ENCODE measurements around the gene RNF215.

RNF215 gene

DNA sequence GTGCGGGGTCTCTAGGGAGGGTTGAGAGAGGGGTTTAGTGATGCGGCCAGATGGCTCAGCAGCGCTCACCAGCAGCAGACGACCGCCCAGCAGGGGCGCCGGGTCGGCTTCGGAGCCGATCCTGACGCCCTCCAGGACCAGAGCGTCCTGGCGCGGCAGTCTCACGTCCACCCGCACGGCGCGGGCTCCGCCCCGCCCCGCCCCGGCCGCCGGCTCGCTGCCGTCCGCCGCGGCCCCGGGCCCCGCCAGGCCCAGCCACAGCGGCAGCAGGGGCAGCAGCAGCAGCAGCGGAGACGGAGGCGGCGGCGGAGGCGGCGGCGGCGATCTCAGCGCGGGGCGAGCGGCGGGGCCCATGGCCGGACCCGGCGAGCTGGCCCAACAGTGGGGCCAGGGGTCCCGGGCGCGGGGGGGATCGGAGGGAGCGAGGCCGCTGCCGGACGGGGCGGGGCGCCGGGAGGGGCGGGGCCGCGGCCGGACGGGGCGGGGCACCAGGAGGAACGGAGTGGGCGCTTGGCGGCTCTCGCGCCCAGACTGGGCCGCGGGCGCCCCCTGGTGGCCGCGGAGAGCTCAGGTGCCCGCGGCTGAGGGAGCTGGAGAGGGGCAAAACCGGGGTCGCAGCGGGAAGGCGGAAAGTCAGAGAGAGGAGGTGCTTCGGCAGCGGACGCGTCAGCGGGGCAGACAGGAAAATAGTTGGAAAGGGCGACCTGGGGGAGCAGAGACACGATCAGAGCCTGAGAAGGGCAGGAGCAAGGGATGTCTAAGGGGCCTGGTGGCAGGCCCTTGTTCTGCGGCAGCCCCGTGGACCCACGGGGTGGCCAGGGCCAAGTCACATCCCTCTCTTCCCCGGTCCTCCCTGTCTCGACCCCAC, at the start of gene RNF215:
Gene RNF215 (minus strand): TSS at position 452 of the 868 bp plus-strand sequence. CDS start 98 bp downstream, at position 354.
- peak; percentile 92 for DNase-seq

DNA sequence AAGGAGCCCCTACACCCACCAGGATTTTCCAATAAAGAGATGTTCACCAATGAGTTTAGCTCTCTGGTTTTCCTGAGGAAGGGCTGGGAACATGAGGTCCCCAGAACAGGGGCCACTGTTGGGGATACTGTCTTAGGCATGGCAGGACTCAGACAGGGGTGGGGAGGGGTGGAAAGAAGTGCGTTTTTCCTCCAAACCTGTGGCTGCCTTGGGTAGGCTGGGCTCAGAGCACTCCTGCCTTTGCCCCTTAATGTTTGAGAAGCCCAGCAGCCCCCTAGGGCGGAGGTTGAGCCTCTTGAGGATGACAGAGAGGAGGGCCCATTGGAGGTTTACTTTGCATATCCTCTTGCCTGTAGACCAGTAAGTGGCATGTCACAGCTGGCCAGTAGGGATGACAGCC, 49.0 kb upstream of the RNF215 start:
- no peak for DNase-seq

DNA sequence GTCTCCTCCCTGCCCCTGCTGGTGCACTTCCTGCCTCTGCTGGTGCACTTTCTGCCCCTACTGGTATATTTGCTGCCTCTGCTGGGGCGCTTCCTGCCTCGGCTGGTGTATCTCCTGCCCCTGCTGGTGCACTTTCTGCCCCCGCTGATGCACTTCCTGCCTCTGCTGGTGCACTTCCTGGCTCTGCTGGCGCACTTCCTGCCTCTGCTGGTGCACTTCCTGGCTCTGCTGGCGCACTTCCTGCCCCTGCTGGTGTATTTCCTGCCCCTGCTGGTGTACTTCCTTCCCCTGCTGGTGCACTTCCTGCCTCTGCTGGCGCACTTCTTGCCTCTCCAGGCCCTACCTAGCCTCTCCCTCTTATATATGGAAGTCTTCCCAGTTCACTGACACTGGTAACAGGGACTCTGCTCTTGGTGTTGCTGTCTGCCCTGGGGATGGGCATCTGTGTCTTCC, 48.5 kb upstream of the RNF215 start:
- DNase-seq: no peak

DNA sequence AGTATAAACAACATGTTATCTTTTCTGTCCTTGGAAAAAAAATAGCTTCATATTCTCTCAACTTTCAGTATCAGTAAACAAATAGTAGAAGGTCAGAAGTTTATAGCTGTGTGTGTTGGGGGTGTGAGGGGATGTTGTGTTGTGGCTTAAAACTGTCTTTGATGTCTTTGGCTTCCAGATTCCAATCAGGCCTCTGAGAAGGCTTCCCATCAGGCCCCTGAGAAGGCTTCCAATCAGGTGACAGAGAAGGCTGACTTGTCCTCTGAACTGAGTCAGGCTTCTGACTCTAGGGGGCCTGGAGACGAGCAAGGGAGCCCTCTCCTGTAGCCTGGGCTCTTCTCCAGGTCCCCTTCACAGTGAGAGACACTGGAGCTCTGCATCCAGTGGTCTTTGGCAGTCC, 47.6 kb upstream of the RNF215 start:
- no peak for DNase-seq

DNA sequence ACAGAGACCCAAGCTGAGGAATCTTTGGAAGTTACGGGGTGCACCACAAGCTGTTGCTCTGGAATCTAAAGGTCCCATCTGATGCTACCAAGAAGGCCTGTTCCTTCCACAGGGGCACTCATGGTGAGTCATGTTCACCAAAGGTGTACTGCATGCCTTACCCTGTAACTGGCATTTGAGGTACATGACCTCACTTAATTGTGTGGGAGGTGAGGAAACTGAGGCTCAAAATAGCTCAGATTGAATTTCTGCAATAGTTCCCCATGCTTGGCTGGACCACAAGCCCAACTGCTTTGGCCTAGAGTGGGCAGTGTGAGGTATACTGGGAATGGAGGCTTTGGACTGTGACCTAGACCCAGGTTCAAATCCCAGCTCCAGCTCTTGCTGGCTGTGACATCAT, 46.6 kb upstream of the RNF215 start:
- DNase-seq: no peak

DNA sequence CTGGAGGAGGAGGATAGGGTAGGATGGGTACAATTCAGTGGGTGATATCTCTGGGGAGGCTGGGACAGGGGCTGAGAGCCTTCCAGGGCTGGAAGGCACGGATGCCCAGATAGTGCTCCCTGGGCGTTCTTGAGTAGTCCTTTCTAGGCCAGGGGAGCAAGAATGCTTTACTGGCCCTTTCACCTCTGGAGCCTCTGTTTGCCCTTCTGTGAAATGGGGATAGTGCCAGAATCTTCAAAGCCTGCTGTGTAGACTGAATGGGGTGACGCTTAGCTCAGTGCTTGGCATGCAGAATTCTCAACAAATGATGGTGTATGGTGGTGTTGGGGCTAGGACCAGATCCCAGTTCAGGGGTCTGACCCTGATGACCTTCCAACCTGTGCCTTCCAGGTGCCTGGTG, 46.0 kb upstream of the RNF215 start:
- no peak for DNase-seq

DNA sequence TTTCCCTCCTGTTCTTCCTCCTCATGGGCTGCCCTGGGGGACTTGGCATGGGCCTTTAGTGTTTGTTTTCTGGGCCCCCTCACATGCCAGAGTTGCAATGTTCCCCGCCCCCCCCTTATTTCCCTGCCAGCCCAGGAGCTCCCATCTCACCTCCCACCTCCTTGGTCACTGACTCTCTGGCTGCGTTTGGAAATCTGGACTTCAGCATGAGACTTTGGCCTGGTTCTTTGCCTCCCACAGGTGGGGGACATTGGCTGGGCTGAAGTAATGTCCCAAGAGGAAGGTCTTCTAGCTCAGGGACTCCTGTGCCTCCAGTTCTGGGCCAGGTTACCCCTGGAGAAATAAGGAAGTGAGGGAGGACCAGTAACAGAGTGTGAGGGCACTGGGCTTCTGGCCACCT, 45.3 kb upstream of the RNF215 start:
- no peak for DNase-seq

DNA sequence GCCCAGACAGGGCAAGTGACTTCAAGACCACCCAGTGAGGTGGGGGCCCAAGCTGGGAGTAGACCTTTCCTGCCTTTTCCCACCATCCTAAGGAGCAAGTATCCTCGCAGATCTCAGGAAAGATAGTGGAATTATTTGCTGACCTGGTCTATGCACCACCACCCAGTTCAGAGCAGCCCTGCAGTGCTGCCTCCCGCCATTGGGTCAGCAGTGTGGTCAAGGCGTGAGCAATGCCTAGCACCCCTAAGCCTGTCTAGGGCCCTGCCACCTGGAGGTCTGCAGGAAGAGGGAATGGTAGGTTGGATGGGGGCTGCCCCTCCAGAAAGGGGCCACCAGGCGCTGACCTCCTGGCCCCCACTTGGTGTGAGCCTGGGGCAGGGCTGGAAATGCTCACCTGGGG, 44.9 kb upstream of the RNF215 start:
- no peak for DNase-seq

DNA sequence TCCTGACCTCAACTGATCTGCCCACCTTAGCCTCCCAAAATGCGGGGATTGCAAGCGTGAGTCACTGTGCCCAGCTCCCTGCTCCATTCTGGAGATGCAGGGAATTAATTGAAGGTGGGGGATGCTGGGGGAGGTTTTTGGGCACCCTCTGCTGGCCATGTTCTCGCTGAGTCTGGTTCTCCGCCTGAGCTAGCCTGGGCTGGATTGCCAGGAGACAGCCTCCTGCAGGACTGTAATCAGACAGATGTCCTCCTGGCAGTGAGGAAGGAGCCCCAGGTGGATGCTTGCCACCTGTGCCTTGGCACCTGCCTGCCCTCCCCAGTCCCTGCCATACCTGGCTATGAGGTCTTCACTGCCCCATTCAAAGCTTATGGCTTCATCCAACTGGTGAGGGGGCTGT, 43.7 kb upstream of the RNF215 start:
- DNase-seq: no peak

DNA sequence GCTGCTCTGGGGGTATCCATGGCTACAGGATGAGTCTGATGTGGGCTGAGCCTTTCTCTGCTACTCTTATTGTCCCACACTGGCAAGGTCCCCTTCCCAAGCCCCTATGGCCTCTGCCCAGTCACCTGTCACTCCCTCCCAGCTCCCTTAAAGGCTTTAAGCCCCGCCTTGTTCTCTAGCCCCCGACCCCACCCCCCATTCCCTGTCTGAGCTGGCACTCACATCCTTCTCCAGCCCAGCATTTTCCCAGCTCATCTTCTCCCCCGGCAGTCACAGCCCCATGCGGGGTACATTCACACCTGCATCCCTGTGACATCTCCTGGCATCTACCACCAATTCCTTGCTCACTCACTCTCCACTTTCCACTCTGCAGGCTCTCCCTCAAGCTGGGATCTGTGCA, 42.7 kb upstream of the RNF215 start:
- no peak for DNase-seq

DNA sequence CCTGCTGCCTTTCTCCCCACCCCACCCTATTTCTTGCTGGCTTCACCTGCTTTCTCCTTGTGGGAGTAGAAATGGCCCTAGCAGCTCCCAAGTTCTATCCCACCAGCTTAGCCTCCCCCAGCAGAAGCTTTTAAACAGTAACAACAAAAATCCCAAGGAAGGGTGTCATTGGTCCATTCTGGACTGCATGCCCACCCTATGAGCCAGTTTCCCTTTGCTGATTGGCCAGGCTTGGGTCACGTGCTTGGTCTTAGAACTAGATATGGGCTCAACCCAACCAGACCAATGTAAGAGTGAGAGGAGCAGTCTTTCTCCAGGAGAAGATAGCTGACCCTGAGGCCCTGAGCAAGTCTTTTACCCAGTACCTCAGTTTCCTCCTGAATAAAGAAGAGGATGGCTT, 40.7 kb upstream of the RNF215 start:
- DNase-seq: no peak

DNA sequence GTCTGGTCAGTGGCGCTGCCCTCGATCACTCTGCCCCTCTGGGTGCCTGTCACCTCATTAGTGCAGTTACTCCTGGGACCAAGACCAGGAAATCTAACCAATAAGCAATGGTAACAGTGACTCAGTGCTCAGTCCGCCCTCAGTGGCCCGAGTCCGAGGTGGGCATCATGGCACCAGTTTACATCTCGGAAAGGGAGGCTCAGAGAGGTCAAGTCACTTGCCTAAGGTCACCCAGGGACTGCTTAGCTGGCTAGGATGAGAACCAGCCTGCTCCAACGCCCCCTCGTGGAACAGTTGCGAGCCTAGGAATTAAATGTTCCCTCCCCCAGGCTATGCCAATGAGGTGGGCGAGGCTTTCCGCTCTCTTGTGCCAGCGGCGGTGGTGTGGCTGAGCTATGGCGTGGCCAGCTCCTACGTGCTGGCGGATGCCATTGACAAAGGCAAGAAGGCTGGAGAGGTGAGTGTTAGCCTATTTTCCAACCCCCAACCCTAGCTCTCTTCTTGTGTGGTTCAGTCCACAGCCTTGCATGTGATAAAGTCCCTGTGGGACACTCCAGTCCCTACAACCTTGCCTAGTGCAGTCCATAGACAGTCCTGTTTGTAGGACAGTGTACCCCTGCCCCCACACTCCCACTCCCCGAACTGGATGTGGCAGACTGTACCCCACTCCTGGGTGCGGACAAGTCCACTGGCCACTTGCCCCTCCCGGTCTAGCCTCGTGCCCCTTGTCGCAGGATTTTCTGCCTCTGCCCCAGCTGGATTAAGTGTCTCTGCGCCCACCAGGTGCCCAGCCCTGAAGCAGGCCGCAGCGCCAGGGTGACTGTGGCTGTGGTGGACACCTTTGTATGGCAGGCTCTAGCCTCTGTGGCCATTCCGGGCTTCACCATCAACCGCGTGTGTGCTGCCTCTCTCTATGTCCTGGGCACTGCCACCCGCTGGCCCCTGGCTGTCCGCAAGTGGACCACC, 39.5 kb upstream of the RNF215 start:
- peak; percentile 88 for DNase-seq

DNA sequence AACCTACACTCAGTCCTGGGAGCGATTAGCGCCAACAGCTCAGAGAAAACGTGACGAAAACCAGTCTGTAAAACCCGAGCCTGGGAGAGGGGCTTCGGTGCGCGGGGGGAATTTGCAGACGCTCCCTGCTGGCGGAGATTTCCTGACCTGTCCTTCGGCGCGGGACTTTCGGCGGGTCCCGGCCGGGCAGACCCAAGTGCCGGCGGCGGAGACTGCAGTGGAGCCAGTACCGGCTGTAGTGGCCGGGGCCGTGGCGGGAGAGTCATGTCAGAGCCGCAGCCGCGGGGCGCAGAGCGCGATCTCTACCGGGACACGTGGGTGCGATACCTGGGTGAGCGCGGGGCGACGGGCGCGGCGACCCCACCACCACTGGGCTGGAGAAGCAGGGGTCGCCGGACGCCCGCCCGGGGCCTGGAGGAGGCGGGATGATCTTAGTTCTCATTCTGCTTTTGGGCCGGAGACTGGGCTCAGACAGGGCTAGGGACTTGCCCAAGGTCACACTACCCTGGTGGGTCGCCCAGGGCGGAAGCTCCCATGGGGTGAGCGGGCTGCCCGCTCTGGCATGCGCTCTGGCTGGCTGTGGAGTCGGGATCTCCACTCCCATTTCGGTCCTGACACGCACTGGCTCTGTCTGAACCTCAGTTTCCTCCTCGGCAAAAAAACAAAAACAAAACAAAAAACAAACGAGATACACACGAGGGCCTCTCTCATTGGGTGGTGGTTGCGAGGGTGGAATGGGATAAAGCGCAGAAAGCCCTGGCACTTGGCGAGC, 38.6 kb upstream of the RNF215 start, which contains the start of gene MTFP1:
Gene MTFP1 (plus strand): TSS at position 153 of the 772 bp plus-strand sequence. CDS start 112 bp downstream, at position 265.
- DNase-seq: peak; percentile 79

DNA sequence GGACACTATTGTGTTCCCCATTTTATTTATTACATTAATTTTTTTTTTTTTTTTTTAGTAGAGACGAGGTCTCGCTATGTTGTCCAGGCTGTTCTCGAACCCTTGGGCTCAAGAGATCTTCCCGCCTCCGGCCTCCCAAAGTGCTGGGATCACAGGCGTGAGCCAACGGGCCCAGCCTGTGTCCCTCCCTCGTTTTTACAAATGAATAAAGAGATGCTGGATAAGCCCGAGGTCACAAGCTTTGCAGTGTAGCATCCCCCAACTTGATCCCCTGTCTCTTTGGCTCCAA, 38.1 kb upstream of the RNF215 start:
- DNase-seq: no peak

DNA sequence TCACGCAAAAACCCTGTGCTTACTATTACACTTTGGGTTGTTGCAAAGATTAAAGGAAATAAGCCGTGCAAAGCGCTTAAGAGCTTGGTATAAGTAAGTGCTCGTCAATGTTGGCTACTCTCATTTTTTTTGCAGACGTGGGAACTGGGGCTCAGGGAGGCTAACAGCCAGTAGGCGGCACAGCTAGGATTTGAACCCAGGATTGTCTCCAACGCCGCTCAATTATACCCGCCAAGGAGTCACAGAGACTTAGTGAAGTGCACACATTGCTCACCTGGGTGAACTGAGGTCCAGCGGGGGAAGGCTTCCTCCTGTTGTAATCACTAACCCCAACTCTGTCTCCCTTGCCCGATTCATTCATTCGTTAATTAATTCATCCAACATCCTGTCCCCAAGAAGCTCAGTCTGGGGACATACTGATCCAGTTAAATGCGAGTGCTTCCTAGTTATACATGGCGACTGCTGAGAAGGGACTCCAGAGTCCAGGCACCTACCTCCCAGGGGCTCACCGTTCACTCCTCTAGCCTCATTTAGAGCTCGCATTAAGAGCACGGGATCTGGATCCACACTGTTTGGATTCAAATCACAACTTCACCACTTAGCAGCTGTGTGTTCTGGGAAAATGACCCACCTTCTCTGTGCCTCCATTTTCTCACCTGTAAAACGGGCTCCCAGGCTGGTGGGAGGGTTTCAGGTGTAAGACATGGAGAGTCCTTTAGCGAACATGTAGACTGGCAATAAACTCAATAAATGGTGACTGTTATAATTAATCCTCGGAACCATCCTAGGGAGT, 37.5 kb upstream of the RNF215 start:
- no peak for DNase-seq

DNA sequence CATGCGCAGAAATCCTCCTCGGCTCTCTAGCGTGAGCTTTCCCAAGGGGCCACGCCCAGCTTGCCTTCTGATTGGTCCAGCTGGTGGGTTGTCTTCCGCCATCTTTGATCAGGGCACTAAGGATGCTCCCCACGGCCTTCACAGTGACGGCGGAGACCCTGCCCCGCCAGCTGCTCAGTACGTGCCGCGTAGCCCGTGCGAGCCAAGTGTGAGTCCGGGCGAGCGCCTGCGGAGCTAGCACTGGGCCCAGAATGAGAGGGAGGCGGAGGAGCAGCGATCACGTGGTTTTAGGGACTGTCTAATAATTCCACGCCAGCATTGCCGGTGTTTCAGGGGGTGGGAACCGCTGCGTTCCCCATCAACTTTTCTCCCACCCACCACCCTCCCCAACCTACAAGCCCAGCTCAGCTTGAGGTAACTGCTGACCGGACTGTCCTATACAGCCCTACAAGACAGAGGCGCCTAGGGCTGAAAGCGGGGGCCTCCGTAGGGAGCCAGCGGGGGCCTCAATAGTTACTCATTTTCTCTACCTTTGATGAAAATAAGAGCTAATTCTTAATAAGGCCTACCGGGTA, 36.8 kb upstream of the RNF215 start:
- peak; percentile 100 for DNase-seq

DNA sequence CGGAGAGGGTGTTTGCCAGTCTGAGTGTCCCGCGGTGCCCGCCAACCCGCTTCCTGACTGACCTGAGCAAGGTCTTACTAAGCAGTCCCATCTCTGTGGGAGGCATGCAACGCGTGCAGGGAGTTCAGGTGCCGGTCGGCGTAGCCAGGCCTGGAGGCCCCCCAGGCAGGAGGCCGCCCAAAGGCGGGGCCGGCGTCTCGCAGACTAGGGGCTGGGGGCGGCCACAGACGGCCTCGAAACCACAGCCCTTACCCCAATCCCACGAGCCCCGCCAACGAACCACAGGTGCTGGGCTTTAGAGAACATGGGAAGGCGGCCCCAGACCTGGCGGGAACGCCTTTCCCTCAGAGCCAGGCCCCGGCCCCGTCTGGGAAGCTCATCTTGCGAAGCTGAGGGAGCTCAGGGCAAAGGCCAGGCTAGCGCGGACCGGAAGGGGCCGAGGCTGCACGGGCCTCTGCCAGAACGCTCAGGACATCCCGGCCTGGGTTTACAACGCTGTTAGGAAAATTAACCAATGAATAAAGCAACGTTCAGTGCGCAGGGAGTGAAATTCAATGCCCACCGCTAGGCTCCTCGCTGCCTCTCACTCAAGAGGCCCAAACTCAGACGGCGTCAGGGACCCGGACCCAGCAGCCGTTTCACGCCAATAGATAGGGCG, 36.2 kb upstream of the RNF215 start:
- no peak for DNase-seq

DNA sequence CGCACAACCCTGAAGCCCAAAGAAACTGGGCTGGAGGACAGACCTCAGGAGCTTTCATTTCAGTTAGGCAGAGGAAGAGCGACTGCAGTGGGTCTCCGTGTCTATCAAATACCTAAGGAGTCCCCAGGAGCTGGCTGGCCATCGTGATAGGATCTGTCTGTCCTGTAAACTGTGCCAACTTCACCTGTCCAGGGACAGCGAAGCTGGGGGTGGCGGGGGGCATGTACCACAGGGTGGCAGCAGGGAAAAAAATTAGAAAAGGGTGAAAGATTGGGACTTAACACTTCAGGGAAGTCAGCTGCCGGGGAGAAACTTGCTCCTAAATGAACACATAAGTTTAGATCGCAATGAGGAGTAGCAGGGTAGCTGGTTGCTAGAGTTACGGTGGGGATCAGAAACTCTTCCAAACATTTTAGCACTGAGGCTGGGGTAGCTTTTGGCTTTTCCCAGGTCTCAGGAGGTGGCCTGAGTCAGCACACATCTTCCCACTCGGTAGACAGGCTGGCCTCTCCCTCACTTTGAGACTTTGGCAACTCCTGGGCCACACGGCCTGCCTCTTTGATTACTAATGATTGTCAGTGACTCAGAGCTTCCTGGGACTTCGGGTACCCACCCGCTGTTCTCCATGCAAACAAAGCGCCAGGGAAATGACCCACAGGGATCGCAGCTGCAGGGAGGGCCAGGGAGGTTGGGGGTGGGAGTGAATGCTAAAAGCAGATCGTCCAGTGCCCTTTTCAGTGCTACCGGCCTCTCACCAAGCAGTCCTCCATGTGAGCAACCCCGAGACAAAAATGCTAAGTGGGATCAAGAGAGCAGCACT, 35.5 kb upstream of the RNF215 start:
- peak; percentile 69 for DNase-seq

DNA sequence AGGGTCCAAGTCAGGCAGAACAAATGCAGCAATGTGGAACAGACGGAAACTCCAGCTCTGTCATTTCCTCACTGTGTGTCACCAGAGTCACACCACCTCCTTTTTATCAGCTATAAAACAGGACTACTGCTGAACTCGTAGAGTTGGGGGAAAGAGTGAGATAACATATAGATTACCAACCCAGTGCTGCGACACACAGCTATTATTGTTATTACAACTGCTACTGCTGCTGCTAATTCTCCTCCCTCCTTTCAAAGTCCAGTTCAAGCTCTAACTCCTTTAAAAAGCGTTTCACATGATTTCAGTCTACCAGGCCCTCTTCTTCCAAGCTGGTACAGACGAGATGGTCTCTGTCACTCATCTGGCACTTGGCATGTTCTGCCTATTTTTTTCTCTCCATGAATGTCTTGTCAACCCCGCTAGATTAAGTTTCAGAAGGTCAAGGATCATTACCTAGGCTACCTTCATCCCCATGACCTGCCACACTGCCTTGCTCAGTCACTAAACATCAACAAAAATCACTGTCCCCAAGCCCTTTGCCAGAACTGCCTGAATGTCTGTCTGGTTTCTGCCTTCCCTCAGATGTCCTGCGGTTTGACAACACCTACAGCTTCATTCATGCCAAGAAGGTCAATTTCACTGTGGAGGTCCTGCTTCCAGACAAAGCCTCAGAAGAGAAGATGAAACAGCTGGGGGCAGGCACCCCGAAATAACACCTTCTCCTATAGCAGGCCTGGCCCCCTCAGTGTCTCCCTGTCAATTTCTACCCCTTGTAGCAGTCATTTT, 34.7 kb upstream of the RNF215 start:
- no peak for DNase-seq
